ENCODE data around the gene ATP1B4.
"Not testable (repeated sequence)": the region's sequence is repeated elsewhere in the genome, so short reads cannot be mapped to it uniquely, and the experiment has no call there.

ATP1B4 gene

DNA sequence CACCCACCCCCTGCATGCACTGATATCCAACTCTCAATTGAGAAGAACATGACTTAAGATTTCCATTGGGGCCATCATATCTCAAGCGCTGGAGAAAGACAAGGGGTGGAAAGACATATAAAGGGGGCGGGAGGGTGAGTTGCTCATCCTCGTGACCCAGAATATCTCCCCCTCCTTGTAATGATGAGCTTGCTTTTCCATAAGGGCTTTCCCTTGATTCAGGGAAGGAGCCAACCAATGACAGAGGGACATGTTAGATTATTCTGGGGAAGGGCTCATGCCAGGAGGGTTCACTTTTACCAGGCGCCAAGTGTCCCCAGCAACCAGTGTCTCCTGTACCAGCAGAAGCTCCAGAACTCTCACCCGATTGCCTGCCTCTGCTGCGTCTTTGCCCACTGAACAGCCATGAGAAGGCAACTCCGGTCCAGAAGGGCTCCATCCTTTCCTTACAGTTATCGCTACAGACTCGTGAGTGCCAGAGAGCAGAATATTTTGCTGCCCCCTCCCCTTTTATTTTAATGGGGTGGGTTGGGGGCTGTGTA lies at the start of gene ATP1B4:
ATP1B4 (plus strand) TSS at position 326 of the 542 bp plus-strand sequence; CDS start at position 406, 80 bp downstream.
- no peak for DNase-seq

DNA sequence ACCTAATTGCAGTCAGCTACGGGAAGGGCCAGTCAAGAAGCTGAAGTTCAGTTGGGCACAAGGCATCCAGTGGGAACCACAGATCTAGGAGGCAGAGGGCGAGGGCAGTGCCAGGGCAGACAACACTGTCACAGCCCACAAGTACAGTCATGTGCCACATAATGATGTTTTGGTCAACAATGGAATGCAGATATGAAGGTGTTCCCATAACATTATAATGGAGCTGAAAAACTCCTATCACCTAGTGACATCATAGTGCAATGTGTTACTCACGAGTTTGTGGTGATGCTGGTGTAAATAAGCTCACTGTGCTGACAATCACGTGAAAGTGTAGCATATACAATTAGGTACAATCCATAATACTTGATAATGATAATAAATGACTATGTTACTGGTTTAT lies 46.1 kb upstream of the ATP1B4 start:
- DNase-seq, result no peak

DNA sequence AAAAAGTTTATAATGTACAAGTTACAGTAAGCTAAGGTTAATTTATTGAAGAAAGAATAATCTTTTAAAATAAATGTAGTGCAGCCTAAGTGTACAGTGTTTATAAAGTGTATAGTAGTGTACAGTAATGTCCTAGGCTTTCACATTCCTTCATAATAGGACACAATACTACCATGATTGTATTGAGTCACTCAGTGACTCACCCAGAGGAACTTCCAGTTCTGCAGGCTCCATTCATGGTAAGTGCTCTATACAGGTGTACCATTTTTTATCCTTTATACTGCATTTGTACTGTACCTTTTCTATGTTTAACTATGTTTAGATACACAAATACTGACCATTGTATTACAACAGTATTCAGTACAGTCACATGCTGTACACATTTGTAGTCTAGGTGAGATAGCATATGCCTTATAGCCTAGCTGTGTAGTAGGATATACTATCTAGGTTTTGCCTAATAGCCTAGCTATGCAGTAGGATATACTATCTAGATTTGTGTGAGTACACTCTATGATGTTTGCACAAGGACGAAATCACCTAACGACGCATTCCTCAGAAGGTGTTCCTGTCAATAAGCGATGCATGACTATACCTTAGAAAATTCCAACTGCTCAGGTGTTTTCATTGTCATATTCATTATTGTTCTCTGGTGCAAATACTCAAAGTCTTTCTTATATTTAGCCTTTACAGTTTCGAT lies 45.2 kb upstream of the ATP1B4 start:
- no peak for DNase-seq

DNA sequence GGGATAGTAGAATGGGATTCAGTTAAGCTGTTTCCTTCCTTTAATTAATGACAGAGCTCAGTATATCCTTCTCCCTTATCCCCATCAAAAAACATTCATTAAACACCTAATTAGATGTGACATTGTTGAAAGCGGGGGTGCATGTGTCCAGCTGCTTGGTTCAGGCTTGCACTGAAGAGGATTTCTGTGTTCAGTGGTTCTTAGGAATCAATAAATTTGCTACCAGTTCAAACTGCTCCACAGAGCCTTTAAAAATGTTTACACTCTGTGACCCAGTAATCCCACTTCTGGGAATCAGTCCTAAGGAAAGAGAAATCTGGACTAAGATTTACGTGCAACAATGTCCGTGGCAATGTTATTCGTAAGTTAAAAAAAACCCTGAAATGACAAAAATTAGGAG lies 43.5 kb upstream of the ATP1B4 start:
- DNase-seq, result no peak

DNA sequence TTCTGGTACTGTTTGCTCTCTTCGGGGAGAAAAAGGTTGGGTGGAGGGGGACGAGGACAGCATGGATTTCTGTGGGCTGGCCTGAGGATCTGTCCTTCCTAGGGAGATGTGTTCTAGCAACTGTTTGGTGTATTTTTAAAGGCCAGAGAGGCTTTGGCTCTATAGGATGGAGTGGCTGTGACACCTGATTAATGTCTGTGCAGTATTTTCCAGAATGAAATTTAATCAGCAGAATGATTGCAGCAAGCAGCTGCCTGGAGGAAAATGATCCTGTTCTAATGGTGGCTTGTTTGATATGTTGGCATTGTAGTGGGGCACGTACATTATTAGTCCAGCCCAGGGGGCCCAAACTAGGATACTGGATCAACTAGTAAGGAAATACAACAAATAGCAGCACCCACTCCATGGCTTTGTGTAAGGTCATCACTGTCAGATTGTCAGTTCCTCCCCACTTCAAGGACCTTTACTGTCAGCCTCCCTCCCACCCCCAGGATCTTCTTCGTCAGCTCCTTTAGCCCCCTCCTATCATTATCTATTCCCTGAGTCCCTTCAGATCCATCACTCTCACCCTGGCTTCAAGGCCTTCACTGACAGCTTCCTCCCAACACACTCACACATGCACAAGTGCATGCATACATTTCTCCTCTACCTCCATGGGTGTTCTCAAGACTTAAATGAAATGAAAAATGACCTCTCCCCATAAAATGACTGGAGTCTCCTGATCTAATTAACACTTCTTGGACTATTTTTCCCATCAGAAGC lies 40.2 kb upstream of the ATP1B4 start:
- DNase-seq, result no peak

DNA sequence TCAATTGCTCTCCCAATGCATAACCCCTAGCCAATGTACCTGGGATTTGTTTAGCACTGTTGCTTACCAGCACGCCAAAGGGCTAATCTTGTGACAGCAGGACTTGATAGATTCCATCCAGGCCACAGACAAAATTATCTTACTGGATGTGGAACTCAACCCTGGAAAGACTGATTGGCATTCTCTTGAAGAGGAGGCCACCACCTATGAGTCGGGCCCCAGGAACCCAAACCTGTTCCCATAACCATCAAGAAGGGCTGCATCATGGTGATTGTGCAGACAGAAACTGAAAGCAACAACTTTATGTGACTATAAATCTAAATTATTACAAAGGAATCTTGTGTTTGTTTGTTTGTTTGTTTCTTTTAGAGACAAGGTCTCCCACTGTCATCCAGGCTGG lies 30.8 kb upstream of the ATP1B4 start:
- DNase-seq, result no peak

DNA sequence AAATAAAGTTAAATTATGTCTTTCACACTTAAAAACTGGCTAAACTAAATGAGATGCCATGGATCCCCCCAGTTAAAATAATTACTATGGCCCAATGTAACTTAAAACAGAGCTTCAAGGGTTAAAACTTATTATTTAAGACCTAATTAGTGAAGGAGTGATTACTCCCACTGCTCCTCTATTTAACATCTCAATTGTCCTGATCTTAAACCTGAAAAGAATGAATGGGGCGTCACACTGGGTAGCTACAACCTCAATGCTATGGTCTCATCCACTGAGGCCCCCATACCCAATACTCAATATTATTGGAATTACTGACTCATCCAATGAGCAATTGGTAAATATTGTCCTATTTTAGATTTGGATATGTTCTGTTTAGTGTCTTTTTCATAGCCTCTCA lies 29.5 kb upstream of the ATP1B4 start:
- DNase-seq, result no peak

DNA sequence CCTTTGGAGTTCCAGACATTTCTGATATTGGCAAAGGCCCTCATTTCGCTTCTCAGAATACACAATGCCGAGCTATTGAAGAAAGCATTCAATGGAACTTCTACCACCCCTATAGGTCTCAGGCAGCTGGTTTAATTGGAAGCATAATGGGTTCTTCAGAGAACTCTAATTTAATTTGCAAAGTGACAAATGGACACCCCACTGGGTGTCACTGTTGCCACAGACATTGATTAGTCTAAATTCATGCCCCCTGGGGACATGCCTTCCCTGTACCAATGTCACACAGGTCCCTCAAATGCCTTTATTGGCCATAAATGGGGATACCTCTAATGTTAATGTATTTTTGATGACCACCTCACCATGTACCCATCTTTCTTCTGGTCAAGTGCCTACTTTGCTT lies 27.7 kb upstream of the ATP1B4 start:
- no peak for DNase-seq

DNA sequence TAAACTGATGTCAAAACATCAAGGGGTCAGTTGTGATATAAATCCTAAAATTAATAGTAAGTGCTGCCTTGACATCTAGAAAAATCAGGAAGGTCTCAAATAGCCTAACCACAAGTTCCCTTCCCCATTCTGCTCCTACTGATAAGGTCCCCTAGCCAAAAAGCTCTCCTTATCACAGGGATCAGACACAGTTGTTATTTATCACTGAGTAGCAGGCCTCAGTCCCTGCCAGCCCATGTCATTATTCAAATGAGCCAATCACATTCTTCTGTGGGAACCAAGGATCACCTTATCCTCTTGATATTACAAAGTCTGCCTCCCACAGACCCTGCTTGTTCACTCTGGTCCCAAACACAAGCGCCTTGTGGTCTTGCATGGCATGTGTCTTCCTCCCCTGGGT lies 27.3 kb upstream of the ATP1B4 start:
- no peak for DNase-seq

DNA sequence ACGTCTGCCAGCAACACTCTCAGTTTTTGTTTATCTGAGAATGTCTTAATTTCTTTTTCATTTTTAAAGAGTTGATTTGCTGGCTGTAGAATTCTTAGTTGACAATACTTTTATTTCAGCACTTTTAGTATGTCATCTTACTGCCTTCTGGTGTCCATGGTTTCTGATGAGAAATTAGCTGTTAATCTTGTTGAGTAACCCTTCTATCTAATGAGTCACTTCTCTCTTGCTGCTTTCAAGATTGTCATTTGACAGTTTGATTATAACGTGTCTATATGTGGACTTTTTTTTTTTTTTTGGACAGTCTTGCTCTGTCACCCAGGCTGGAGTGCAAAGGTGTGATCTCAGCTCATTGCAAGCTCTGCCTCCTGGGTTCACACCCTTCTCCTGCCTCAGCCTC lies 26.6 kb upstream of the ATP1B4 start:
- DNase-seq, result no peak

DNA sequence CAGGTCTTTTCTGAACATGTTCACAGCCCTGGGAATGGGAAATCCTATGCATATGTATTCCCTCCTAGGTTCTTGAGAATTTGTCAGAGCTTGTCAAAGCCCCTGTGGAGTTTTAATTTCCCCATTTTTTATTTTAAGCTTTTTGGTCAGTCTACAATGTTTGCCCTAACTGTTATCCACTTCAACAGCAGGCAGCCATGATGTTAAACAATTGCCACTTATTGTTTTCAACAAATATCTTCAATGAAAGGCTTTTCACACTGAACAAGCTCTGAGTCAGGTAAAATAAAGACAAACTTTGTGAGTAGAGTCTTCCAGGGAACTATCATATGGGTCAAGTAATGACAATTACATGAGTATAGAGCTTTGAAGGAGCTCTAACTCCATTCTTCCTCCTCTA lies 25.0 kb upstream of the ATP1B4 start:
- DNase-seq, result no peak

DNA sequence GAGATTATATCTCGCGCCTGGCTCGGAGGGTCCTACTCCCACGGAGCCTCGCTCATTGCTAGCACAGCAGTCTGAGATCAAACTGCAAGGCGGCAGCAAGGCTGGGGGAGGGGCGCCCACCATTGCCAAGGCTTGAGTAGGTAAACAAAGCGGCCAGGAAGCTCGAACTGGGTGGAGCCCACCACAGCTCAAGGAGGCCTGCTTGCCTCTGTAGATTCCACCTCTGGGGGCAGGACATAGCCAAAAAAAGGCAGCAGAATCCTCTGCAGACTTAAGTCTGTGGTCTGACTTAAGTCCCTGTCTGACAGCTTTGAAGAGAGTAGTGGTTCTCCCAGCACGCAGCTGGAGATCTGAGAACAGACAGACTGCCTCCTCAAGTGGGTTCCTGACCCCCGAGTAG lies 17.3 kb upstream of the ATP1B4 start:
- DNase-seq, result not testable (repeated sequence)

DNA sequence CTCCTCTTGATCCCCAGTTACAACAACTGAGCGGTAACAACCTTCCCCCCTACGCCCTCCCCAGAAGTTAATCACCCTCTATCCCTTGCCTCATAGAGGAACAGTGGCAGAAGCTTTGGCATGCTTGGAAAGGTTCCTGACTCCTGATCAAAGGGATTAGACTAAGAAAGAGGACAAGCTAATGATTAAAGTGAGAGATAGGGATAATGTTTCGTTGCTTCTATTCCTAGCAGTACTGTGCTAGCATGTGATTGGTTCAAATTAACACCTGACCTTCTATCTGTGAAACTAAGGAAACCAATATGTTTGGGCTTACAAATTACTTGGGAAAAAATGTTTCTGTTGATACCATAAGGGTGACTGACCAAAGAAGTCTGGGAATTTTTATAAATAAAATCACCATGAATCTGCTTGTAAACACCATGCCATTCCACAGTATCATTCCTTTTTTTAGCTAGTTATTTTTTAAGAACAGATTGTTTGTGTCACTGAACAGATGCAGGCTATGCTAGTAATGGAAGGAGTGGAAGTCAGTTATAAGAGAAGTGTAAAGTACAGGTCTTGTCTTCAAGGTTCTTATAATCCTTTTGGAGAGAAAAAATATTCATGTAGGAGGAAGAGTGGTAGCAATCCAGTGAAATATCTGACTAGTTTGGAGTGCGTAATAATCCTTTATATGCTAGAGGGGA lies 11.3 kb upstream of the ATP1B4 start:
- no peak for DNase-seq

DNA sequence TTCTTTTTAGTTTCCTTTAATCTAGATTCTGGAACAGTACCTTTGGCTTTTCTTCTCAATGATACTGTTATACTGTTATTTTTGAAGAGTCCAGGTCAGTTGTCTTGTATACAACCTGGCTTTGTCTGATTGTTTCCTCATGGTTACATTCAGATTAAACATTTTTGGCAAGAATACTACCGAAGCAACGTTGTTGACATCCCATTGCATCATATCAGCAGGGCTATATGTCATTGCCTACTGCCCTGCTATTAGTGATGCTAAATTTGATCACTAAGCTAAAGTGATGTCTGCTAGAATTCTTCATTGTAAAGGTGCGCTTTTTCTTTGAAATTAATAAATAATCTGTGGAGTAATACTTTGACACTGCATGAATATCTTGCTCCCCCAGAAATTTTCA lies 5.8 kb upstream of the ATP1B4 start:
- no peak for DNase-seq

DNA sequence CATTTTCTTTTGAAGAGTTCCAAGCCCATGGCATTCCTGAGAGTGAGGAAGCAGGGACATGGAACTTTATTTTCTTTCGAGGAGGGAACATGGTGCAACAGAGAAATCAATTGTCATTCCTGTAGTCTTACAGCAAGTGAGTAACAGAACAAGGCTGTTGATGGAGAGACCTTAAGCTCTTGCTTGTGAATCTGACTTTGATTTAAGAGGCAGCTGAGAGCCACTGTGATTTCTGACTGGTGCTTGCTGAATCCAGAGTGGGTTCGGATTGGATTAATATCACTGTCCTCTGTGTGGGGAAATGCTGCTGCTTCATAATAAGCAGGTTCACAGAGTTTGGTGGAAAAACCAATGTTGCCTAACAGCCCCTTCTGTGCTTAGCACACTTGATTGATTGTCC lies 4.7 kb upstream of the ATP1B4 start:
- no peak for DNase-seq

DNA sequence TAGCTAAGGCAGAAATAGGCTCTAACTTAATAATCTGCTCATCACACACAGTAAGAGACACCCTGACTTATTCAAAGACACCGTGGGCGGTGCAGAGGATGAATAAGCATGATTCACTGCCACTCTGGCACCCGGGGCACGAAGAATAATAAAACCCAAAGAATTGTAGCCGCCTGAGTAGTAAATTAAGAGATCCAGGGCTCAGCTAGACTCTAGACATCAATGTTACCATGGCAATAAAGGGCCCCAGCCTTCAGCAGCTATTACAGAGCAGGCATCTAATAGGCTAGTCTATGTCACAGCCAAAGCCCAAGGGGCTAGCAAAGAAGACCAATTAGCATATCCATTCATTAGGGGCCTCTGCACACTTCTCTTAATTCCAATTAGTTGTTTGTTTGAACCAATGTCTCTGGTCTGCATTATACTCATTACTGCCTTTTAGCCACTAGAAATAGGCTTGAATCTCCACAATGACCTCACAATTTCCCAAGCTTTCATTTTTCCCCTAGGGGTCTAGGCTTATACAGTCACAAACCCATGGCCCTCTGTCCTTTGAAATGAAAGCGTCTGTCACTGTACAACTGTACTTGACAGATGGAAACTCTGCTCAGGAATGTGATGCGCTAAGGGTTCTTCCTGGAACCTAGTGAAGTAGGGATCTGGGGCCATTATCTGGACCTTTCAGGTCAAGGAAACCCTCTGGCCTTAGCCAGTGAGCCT lies 3.0 kb upstream of the ATP1B4 start:
- no peak for DNase-seq

DNA sequence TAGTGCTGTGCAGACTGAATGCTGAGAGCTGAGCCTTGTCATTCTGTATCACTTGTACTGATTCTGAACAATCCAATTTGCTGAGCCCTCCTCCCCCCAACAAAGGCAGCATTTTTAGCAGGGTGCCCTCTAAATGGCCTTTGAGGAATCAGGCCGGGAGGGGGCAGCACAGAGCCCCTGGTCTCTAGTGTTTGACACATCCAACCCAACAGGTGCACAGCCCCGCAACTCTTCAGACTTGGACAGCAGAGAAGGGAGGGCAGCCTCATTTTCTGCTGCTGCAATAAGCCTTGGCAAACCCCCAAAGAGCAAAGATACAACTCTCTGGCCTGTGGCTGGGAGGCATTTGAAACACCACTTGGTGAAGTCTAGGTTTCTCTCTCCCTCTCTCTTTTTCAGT lies 3.4 kb downstream of the ATP1B4 start:
- DNase-seq, result peak; percentile 42

DNA sequence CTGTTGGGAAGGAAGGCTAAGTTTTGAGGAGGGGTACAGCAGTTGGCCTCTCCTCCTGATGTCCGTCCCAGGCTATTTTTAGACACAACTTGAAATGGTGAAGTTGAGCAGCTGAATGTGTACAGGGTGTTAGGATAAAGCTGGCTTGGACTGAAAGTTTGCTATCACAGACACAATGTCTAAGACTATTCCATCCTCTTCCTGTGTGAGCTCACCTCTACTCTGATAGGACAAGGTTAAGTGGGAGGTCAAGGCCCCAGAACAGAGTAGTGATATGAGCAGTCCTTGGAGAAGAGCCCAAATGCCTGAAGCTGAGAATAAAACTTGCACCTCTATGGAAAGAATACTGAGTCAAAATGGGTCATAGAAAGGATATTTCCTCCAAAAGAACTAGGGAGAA lies 4.1 kb downstream of the ATP1B4 start:
- DNase-seq, result no peak

DNA sequence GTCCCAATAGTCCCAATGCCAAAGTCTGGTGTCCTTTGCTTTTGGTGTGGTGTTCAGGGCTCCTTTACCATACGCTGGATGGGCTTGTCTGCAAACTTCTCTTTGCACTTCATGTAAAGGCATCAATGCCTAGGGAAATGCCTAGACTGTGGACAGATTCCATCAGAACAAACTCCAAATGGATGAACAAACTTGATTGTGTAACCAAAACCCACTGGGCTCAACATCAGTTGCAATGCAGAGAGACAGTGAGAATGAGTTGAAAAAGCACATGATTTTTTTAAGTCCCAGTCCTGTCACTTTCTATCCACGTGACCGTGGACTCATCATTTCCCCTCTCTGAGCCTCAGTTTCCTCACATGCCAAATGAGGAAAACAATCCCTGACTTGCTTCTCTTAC lies 4.9 kb downstream of the ATP1B4 start:
- DNase-seq, result no peak

DNA sequence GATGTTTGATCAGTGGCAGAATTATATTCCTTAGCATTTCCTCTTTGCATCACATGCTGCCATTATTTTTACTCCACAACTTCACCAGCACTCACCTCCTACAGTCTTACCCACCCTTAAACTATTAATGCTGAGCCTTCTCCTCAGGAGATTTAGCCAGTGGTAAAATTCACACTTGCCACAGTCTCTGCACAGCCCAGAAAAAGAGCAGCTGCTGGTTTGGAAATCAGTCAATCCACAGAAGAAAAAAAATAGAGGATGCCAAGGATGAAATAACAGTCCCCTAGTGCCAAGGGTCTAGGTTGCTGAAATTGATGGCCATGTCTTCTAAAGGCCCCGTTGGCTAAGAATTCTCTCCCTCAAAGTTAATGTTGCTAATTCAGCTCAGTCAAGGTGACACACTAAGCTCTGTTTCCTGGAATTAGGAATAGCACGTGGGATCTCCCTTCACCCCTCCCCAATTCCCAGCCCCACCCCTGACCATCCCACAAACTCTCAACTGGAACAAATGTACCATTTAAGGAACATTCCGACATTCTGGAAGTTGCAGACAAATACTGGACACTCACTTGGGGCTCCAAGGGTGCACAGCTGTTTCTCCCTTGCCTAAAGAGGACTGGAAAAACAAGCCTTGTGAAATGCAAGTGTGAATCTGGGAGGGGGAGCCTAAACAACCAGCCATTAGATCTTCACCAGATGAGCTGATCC lies 5.7 kb downstream of the ATP1B4 start:
- DNase-seq, result no peak

DNA sequence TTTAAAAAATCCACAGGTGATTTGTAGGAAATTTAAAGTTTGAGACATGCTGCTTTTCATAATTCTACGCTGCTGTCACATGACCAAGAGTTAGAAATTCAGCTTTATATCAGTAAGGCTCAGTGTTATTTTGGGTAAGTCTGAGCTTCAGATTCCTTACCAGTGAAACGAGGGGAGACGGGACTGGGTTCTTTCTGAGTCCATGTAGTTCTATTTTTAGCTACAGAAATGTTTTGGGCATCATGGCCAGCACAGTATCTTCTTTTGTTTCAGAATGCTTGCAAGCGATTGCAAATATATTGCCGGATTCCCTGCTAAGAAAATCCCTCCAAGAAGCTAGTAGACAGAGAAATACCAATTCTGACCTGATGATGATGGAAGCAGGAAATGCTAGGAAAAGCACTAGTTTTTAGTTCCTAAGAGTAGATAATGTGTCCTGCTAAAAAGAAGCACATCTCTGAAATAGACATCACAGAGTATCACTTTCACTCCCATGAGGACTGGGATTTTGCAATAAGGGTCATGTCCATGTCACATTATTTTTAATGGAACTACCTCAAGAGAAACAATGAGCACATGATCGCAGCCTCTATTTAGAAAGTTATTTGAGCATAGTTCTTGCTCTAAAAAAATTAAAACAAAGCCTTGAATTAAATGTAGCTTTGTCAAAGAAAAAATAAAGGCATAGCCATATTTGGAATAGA lies 10.9 kb downstream of the ATP1B4 start:
- DNase-seq, result no peak

DNA sequence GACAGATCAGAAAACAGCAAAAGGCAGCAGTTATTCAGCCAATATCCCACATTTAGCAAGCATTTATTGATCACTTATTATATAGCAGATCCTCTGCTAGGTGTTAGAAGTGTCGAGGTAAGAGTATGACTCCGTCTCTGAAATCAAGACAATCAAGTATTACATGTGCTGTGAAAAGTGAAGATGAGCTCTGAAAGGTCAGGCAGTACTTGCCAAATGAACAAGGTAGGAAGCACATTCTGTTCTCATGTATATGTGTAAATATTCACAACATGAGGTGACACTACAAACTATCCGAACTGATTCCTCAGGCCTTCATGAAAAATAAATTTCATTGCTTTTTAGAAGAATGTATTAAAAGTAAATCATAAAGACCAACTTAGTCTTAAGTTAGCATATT lies 15.3 kb downstream of the ATP1B4 start:
- DNase-seq, result no peak
